ENCODE measurements around the gene LCA5L.

GRCh38 chr21:39447264-39447663 is 1.7 kb upstream of the LCA5L start:
- TF ChIP-seq GATA3 (IDR thresholded peaks at IDR 0.05; ENCODE audit: low read depth, low read length) (no peak), GATA2 (IDR thresholded peaks at IDR 0.05; ENCODE audit: low read depth, low read length) (no peak)
